Stimulated activated CD4-positive, alpha-beta T cell treated with anti-CD3 and anti-CD28 coated beads, Interleukin-4, amount 100 ng/mL, for 4 hours (primary cell): Measurements from ENCODE around the gene TCFL5.

Experiments
- DNase-seq, 2 experiments: peaks; one replicate each; pipeline ENCODE4 v3.0.0-alpha.2; 2020

The TCFL5 gene

DNA sequence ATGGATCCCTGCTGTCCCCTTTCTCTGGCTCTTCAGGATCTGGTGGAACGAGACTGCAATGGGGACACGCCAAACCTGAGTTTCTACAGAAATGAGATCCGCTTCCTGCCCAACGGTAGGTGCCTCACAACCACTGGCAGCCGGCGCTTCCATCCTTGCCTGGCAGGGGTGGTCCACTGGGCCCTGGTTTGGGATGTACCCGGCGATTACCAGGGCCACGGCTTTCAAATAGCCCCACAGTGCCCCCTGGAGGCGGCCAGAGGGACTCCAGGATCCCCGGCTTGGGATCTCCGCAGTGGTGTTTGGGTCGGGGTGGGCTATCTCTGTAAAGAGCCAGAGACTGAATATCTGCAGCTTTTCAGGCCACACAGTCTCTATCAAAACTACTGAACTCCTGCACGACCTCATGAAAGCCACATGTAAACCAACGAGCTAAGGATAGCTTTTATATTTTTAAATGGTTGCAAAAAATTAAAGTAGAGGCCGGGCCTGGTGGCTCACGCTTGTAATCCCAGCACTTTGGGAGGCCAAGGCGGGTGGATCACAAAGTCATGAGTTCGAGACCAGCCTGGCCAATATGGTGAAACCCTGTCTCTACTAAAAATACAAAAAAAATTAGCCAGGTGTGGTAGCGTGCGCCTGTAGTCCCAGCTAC is 53.3 kb downstream of the TCFL5 start:
- peak; percentile 58 to 76 for DNase-seq

DNA sequence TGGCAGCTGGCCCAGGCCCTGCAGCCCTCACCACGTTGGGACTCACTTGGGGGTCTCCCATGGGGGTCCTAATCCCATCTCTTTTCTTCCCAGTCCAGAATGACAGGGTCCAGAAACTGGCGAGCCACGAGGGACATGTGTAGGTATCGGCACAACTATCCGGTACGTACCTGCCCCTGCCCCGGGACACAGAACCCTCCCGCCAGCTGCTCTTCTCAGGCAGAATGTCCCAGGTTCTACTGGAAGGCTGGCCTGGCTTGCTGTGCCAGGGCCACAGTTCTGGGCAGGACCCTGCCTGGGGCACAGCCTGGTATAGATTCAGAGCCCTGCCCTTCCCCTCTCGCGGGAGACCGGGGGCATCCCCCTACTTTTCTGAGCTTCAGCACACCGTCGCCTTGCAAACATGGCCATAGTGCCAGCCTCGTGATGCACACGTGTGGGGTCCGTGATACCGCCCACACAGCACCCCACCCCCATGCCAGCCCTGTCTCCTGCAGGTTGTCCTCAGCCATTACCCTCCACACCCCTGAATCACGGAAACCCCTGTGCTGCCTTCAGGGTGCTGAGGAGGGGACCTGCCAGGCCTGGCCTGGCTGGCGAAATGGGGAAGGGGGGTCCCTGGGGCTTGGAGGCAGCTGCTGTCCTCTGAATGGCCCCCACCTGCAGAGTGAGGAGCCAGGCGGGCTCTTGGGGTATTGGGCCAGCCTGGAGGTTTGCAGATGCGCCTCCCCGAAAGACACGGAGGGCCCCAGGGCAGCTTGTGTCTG is 54.0 kb downstream of the TCFL5 start:
- DNase-seq: no peak

DNA sequence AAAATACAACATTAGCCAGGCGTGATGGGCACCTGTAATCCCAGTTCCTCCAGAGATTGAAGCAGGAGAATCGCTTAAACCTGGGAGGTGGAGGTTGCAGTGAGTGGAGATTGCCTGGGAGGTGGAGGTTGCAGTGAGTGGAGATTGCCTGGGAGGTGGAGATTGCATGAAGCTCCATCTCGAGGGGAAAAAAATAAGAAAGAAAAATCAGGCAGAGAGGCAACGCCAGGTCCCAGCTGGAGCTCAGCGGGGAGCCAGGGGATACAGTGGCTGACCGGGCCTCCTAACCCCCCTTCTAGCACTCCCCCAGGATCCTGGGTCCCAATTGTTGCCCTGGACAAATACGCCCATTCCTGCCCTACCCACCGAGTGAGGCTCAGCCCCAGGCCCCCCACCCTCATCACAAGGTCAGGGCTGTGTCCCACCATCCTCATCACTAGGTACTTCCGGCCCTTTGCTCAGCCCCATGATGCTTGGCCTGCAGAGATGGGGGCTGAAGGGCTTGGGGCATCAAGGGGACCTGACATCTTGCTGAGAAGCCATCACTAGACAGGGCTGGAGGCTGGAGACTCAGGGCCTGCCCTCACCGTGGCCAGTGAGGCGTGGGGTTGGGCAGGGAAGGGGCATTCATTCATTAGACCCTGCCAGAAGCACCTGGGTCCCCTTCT is 55.1 kb downstream of the TCFL5 start:
- DNase-seq: no peak

DNA sequence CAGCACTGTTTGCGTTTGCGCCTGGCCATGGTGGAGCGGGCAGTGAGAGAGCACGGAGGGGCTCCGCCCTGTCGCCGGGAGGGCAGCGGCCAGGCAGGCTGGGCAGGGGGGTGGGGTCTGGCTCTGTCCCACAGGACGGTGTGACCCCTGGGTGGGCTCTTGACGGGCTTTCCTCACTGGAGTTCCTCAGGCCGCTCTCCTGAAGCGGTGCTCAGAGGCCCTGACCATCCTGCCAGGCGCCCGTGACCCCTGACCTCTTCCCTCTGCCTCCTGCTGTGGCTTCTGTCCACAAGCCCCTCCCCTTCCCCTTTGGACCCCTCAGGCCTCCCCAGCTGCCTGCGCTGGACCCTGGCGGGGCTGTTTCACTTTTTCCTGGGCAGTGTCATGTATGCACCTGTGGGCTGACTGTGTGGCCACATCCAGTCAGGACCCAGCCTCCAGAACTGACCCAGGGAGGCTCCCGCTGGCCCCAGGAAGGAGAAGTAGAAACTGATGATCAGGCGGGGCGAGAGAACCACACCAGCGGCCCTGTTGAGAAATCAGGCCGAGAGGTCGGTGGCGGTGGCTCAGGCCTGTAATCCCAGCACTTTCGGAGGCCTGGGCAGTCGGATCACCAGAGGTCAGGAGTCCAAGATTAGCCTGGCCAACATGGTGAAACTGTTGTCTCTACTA is 55.8 kb downstream of the TCFL5 start:
- no peak for DNase-seq

DNA sequence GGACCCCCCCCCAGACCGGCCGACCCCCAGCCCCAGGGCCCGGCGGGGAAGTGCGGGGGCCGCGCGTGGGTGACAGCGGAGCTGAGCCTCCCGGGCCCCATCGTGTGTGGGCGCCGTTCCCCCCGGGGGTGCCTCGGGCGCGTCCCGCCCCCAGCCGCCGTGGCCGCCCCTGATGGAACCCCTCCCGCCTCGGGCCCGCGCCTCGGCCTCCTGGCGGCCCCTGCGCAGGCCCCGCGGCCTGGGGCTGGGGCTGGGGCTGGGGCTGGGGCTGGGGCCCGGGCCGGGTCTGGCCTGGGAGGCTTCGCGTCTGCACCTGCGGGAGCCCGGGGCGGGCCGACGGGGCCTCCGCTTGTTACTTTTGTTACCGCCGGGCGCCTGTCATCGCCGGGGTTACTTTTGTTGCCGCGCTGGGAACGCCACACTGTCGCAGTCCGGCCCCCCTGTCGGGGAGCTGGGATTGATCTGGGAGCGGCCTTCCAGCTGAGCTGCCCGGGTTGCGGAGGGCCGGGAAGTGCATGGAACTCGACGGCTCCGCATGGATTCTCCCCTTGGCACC is 56.4 kb downstream of the TCFL5 start:
- peak; percentile 51 to 75 for DNase-seq

DNA sequence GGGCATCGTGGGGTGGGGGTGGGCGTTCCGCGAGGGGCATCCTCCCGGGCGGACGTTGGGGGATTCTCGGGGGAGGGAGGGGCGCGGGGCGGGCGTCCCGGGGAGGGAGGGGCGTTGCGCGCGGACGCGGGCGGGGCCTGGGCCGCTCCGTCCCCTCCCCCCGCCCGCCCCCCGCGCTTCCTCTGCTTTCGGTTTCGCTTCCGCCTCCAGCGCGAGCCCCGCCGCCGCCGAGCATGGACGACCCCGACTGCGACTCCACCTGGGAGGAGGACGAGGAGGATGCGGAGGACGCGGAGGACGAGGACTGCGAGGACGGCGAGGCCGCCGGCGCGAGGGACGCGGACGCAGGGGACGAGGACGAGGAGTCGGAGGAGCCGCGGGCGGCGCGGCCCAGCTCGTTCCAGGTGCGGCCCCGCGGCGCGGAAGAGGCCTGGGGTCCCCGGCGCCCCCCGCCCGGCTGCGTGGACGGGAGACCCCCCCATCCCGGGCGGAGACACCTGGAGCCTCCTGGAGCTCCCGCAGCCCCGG is 56.9 kb downstream of the TCFL5 start, which contains the start of gene OGFR:
Gene OGFR, plus strand, starts transcription at position 209 of the 528 bp plus-strand sequence. Its CDS starts 25 bp downstream, at position 234.
- peak; percentile 71 for DNase-seq

DNA sequence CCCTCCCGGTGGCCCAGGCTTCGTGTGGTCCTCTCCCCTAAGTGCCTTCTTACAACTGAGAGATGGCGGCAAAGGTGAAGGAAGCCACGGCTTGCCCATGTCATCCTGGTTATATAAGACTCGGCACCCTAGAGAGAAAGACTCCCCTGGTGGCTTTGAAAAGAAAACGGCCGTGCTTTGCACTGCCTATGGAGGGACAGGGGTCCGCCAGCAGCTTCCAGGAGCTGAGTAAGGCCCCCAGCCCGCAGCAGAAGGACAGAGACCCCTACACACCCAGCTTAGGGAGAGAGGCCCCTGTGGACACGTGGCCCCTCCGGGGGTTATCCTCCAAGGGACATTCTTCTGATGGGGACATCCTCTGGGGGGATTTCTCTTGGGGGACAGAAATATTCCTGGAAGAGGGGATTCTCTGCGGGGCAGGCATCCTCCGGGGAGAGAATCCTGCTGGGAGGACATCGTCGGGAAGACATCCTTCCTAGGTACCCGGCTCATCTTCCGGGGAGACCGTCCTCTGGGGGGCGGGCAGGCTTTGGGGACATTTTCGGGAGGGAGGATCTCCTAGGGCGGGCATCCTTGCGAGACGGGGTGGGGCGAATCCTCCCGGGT is 57.5 kb downstream of the TCFL5 start:
- no peak for DNase-seq

DNA sequence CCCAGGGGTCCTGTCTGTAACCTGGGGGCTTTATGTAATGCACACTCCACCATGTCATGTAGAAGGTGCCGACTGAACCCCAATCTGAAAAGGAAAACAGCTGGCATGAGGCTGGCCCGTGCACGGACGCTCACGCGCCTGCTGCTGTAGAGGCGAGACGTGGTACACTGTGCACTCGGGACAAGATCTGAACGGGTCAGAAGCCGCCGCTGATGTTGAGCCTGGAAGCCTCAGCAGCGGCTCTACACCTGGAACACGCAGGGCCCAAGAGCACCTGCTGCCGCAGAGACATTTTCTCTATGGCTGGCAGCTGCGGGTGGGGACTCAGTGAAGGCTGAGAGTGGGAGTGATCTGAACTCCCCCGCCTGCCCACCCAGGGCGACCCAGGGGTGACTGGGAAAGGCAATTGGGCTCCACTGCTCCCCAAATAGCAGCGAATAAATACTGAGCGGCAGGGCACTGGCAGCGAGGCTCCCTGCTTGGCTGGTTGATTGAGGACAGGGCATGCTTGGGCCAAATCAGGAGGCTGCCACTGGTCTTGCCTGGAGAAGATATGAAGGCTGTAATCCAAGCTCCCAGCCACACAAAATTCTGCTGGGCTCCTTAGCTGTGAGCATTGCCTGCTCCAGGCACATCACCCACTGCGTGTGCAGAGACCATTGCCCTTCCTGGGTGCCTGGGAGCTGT is 59.5 kb downstream of the TCFL5 start:
- no peak for DNase-seq

DNA sequence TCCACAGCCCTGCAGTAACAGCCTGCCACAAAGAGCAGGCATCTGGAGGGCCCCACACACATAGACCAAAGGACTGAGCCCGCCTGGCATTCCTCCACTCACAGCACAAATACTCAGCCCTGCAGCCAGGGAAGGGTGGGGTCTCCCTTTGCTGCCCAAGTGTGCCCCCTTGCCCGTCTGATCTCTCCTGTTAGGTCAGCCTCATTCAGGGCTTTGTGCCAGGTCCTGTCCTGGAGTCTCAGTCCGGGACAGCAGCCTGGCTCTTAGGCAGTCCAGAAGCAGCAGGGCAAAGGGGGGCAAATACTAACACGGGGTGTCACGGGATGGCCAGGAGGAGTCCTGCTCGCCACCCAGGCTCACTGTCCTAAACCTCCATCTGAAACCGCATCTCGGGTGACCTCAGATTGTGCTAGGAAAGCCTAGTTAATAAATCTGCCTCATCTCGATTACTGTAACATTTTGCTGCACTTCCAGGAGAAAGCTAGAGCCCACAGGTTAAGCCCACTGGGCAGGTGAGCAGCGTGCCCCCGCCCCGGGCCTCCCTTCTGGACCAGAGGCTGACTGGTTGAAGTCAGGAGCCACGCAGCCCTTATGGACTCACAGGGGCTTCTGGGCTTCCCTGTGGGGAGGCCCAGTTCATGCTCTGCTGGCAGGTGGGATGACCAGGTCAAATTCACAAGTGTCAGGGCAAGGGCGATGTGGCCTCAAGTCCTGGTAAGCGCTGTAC is 60.2 kb downstream of the TCFL5 start:
- no peak for DNase-seq

DNA sequence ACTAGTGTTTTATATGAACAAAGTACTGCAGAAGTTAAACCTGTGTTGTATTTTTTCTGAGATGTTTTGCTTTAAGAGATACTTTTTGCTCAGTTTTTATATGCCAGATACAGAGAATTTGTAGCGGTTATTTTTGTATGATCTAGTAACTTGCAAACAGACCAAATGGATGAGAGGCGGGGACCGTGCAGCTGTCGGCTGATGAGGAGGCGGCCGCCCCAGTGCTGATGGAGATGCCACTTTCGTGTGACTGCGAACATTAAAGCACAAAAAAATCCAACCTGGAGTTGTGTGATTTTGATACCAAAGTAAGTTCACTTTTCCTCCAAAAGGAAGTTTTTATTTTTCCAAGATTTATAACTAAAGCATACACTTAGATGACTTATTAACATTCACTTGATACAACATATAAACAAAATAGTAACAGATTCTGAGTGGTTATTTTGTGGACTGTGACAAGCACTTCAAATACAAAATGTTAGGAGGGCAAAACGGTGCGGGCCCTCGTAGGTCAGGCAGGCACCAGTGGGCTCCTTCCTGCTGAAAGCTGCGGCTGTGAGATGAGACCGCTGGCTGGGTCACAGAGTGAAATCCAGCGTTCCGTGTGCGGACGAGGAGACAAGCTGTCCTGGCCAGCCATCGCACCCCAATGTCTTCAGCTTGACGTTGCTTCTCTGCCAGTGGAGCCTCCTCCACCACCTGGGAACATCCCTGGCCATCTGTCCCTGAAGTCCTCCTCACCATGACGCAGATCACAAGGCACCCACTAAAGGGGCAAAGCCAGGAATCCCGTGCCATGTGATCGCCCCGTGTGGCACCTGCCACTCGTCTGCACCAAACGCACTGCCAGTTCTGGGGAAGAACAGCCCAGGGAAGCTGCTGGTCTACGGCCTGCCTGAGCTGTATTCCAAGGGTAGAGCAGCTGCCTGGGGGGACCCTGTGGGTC is 61.0 kb downstream of the TCFL5 start:
- no peak for DNase-seq

DNA sequence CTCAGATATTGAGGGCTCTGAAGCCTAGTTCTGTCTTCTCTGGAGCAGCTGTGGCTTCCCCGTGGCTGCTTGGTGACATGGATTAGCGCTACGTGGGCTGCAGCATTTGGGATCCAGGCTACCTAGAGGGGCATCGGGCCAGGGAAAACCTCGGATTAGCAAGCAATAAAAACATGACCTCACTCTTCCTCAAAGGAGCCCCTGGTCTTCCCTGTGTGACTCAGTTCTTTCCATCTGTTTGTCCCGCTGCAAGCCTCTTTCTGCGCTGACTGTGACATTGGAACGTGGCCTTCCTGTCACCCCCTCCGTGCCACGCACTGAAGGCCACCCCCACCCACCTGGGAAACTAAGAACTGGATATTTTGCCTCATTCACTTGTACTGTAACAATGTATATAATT is 61.7 kb downstream of the TCFL5 start:
- DNase-seq: no peak

DNA sequence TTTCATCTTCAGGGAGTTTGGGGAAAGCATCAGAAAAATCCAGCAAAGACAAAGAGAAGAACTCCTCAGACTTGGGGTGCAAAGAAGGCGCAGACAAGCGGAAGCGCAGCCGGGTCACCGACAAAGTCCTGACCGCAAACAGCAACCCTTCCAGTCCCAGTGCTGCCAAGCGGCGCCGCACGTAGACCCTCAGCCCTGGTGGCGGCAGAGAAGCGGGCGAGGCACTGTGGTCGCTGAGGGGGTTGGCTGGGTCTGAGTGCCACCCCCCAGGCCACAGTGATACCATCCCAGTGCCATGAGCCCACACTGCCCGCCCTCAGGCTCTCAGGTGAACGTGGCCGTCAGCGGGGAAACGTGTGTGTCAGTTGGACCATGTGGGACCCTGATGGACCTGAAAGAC is 62.2 kb downstream of the TCFL5 start:
- DNase-seq: no peak

DNA sequence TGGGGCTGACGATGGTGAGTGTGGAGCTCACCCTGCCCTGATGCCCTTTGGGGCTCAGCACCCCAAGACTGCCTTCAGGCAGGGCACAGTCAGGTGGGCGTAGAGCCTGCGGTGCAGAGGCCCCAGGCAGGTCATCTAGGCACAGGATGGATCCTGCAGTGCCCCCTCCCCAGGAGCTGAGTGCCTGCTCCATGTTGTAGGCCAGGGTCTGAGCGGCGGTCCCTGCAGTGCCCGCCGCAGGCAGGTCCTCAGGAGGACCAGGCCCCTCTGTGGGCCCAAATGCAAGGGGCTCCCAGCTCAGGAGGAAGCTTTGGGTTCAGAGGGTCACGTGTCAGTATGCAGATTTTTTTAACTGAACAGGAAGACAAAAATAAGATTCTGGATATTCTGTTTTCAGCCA is 62.6 kb downstream of the TCFL5 start:
- no peak for DNase-seq

DNA sequence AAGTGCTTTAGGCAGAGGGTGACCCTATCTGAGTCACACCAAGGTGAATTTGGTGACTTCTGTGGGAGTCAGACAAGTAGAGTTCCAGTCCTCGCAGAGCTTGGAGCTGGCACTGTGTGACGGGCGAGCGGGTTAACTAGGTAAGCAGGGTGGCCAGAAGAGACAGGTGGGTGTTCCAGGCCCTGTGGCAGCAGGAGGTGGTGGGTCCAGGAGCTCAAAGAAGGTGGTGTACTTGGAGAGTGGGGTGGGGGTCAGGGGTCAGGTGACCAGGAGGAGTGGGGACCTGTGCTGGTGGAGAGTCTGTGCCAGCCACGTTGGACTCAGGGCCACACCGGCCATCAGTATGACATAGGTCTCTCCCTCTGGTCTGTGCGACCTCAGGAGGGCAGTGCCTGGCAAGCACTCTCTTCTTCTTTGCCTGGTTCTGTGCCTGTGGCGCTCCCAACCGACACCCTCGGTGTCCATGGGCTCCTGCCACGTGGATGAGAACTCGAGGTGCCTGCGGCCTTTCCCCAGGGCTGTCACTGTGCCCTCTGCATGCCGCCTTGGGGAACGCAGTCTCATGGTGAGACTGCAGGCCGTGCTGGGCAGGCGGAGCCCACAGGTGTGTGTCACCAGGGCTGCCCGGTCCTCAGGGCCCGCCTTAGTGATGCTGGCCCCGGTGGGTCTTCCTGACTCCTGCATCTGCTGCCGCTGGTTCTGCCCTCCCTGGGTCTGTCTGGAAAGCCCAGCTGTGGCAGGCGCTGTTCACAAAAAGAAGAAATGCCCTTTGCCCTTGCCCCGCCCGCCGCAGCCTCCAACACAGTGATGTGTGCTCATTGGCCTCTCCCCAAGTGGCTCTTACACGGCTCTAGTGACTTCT is 63.7 kb downstream of the TCFL5 start:
- DNase-seq: no peak

DNA sequence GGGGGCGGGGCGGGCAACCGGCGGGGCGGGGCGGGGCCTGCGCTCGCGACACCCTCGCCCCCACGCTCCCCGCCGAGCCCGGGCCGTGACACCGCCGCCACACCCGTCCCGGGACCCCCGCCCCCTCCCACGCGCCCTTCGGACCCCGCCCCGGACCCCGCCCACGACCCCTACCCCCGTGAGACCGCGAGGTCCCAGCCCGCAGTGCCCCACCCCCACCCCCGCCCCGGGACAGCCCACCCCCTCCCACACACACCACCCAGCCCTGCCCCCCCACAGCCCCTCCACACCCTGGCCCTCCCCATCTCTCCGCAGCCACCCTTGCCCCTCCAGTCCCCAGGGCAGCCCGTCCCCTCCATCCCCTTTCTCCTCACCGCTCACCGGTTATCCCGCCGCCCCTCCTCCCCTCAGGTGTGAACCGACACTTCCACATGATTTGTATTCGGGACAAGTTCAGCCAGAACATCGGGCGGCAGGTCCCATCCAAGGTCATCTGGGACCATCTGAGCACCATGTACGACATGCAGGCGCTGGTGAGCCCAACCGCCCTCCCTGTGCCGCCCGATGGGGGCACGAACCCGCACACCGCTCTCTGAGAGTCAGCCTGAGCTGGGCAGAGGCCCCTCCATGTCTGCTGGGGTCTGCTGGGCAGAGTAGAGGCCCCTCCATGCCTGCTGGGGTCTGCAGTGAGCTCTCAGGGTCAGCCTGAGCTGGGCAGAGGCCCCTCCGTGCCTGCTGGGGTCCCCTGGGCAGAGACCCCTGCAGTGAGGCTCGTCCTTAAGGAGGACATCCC is 64.7 kb downstream of the TCFL5 start:
- no peak for DNase-seq

DNA sequence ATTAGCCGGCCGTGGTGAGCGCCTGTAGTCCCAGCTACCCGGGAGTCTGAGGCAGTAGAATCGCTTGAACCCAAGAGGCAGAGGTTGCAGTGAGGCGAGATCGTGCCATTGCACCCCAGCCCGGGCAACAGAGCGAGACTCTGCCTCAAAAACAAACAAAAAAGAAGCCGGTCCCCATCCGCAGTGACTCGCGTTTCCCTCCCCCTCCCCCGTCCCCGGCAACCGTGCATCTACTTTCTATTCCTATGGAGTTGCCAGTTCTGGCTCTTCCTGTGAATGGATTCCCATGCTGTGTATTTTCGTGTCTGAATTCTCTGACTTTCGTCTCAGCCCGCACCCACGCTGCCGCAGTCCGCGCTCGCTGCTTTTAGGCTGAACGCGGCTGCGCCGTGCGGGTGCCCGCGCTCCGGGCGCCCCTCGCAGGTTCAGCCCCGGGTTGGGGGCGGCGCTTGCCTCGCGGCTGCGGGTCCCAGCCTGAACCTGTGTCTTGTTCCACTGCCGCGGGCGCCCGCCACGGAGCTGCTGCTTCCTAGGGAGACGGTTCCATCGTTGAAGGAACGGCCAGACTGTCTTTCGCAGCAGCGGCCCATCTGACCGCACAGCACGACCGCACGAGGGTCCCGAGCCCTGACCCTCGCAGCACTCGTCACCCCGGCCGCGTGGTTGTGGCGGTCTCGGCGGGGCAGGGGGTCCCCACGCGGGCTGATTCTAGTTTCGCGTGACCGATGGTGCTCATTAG is 66.4 kb downstream of the TCFL5 start:
- DNase-seq: peak; percentile 67 to 75
